Esophagus muscularis mucosa (tissue), 4 donors: ENCODE measurements around the gene CACHD1.

Experiments used
- CTCF ChIP-seq, 3 experiments: fragments of 200-600 bp in 2 of 3; fragments of 450-650 bp in 1 of 3; sonication (generic) in 2 of 3; IDR thresholded peaks; one replicate each; pipeline ENCODE4 v1.5.1; 2017 to 2019; ENCODE audit warnings: antibody characterized with exemption in 3 of 3, mild to moderate bottlenecking in 2 of 3, moderate library complexity in 1 of 3
- EP300 ChIP-seq: sonication (generic); formaldehyde crosslinking; IDR thresholded peaks from one replicate; pipeline ENCODE4 v1.6.1; 2017; ENCODE audit warnings: antibody characterized with exemption
- POLR2A ChIP-seq: fragments of 450-650 bp; IDR thresholded peaks from one replicate; pipeline ENCODE4 v1.6.1; 2017; ENCODE audit warnings: antibody characterized with exemption, moderate library complexity, mild to moderate bottlenecking, low read depth

- TF ChIP-seq CTCF (IDR thresholded peaks at IDR 0.05) (no peak), POLR2A (no peak), EP300 (no peak)
These were observed 223.0 kb downstream of the CACHD1 start for GRCh38 chr1:64692911-64693310.
